ENCODE results near the gene PSTPIP1.

Gene PSTPIP1

DNA sequence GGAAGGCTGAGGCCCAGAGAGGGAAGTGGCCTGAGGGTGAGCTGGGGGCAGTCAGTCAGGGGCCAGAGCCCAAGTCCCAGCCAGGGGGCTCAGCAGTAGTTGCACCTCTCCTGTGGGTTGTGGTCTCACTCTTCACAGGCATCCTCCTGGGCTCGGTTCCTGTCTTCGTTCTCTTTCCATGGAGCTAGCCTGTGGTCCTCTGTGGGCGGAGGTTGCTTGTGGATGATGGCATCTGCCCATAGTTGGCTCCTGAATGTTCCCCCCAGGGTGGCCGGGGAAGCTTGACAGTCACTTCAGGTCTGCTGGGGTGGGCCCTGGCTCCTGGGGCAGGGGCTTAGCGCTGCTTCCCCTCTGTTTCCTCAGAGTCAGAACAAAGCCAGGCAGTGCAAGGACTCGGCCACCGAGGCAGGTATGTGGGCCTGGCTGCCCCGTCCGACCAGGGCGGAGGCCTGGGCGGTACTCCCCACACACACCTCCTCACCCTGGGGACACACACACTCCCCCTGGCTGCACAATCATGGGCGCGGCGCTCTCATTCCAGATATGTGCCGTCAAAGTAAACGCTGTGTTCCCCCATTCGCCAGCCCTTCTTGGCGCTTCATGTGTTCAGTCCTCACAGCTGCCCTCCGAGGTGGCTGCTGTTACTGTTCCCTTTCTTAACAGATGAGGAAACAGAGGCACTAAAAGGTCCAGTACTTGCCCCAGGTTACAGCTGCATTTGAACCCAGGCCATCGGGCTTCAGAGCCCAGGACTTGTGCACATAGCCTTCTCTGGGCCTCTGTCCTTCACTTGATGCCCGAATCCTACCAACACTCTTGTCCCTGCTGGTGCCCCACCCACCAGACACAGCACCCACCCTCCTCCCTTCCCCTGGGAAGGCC is 34.5 kb downstream of the PSTPIP1 start:
- TF ChIP-seq PPARA (CRISPR knock-in tag; IDR thresholded peaks at IDR 0.05; ENCODE audit: borderline replicate concordance) (no peak), RARB (CRISPR knock-in tag; IDR thresholded peaks at IDR 0.05) (no peak), ISL1 (CRISPR knock-in tag; IDR thresholded peaks at IDR 0.05) (no peak), BACH2 (CRISPR knock-in tag; IDR thresholded peaks at IDR 0.05; ENCODE audit: borderline replicate concordance) (no peak), ZNF565 (CRISPR knock-in tag; conservative IDR thresholded peaks at IDR 0.05; ENCODE audit: low read depth) (no peak), ESRRG (CRISPR knock-in tag; IDR thresholded peaks at IDR 0.05) (no peak), ZC3H10 (CRISPR knock-in tag; IDR thresholded peaks at IDR 0.05) (no peak), ZNF8 (CRISPR knock-in tag; IDR thresholded peaks at IDR 0.05) (no peak), OSR1 (CRISPR knock-in tag; IDR thresholded peaks at IDR 0.05) (no peak), TCF4 (CRISPR knock-in tag; IDR thresholded peaks at IDR 0.05; ENCODE audit: borderline replicate concordance) (no peak), ZNF70 (CRISPR knock-in tag; IDR thresholded peaks at IDR 0.05) (no peak), GLIS3 (CRISPR knock-in tag; IDR thresholded peaks at IDR 0.05) (no peak), SNAI2 (CRISPR knock-in tag; IDR thresholded peaks at IDR 0.05) (no peak), ARNTL (CRISPR knock-in tag; IDR thresholded peaks at IDR 0.05; ENCODE audit: borderline replicate concordance, low read depth) (no peak), ZFP30 (CRISPR knock-in tag; IDR thresholded peaks at IDR 0.05) (no peak)
- TF ChIP-seq, protein P1, sequence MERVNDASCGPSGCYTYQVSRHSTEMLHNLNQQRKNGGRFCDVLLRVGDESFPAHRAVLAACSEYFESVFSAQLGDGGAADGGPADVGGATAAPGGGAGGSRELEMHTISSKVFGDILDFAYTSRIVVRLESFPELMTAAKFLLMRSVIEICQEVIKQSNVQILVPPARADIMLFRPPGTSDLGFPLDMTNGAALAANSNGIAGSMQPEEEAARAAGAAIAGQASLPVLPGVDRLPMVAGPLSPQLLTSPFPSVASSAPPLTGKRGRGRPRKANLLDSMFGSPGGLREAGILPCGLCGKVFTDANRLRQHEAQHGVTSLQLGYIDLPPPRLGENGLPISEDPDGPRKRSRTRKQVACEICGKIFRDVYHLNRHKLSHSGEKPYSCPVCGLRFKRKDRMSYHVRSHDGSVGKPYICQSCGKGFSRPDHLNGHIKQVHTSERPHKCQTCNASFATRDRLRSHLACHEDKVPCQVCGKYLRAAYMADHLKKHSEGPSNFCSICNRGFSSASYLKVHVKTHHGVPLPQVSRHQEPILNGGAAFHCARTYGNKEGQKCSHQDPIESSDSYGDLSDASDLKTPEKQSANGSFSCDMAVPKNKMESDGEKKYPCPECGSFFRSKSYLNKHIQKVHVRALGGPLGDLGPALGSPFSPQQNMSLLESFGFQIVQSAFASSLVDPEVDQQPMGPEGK (CRISPR knock-in tag; IDR thresholded peaks at IDR 0.05; ENCODE audit: borderline replicate concordance): no peak
- TF ChIP-seq, protein P2, sequence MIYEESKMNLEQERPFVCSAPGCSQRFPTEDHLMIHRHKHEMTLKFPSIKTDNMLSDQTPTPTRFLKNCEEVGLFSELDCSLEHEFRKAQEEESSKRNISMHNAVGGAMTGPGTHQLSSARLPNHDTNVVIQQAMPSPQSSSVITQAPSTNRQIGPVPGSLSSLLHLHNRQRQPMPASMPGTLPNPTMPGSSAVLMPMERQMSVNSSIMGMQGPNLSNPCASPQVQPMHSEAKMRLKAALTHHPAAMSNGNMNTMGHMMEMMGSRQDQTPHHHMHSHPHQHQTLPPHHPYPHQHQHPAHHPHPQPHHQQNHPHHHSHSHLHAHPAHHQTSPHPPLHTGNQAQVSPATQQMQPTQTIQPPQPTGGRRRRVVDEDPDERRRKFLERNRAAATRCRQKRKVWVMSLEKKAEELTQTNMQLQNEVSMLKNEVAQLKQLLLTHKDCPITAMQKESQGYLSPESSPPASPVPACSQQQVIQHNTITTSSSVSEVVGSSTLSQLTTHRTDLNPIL (CRISPR knock-in tag; IDR thresholded peaks at IDR 0.05; ENCODE audit: low read depth): no peak
- TF ChIP-seq, protein P3, sequence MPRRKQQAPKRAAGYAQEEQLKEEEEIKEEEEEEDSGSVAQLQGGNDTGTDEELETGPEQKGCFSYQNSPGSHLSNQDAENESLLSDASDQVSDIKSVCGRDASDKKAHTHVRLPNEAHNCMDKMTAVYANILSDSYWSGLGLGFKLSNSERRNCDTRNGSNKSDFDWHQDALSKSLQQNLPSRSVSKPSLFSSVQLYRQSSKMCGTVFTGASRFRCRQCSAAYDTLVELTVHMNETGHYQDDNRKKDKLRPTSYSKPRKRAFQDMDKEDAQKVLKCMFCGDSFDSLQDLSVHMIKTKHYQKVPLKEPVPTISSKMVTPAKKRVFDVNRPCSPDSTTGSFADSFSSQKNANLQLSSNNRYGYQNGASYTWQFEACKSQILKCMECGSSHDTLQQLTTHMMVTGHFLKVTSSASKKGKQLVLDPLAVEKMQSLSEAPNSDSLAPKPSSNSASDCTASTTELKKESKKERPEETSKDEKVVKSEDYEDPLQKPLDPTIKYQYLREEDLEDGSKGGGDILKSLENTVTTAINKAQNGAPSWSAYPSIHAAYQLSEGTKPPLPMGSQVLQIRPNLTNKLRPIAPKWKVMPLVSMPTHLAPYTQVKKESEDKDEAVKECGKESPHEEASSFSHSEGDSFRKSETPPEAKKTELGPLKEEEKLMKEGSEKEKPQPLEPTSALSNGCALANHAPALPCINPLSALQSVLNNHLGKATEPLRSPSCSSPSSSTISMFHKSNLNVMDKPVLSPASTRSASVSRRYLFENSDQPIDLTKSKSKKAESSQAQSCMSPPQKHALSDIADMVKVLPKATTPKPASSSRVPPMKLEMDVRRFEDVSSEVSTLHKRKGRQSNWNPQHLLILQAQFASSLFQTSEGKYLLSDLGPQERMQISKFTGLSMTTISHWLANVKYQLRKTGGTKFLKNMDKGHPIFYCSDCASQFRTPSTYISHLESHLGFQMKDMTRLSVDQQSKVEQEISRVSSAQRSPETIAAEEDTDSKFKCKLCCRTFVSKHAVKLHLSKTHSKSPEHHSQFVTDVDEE (CRISPR knock-in tag; IDR thresholded peaks at IDR 0.05): no peak
- TF ChIP-seq, protein P4, sequence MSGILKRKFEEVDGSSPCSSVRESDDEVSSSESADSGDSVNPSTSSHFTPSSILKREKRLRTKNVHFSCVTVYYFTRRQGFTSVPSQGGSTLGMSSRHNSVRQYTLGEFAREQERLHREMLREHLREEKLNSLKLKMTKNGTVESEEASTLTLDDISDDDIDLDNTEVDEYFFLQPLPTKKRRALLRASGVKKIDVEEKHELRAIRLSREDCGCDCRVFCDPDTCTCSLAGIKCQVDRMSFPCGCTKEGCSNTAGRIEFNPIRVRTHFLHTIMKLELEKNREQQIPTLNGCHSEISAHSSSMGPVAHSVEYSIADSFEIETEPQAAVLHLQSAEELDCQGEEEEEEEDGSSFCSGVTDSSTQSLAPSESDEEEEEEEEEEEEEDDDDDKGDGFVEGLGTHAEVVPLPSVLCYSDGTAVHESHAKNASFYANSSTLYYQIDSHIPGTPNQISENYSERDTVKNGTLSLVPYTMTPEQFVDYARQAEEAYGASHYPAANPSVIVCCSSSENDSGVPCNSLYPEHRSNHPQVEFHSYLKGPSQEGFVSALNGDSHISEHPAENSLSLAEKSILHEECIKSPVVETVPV (CRISPR knock-in tag; IDR thresholded peaks at IDR 0.05): no peak
- no peak for ATAC-seq

DNA sequence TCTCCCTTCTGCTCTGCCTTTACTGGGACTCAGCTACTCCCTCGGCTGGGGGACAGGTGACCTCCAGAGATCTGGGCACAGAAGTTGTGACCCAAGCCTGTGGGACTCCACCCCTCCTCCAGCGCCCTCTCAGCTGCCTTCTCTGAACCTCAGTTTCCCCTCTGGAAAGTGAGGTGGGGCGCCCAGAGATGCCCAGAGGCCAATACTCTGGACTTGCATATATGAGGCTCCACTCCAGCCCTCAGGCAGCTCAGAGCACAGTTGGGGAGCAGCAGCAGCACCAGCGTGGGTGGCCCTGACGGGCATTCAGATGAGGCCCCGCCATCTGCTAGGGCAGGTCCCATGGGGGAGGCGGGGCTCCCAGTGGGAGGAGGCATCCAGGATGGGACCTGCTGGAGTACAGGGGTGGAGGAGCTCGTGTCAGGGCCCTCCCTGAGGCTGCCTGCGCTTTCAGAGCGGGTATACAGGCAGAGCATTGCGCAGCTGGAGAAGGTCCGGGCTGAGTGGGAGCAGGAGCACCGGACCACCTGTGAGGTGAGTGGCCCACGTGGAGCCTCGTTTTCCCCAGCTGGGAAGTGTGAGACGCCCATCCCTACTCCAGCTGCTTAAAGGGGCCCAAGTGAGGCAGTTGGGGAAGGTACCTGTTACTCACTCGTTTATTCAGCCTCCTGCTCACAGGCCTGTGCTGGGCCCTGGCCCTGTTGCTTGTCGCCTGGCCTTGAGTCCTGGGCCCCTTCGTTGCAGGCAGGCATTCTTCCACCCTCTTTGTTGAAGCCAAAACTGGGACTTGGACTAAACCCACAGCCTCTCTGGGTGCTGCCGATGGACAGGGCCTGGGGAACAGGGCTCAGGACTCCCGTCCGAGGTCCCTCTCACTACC is 35.4 kb downstream of the PSTPIP1 start:
- TF ChIP-seq ESRRG (CRISPR knock-in tag; IDR thresholded peaks at IDR 0.05) (no peak), ISL1 (CRISPR knock-in tag; IDR thresholded peaks at IDR 0.05) (no peak), CSDC2 (CRISPR knock-in tag; IDR thresholded peaks at IDR 0.05) (no peak), TCF4 (CRISPR knock-in tag; IDR thresholded peaks at IDR 0.05; ENCODE audit: borderline replicate concordance) (no peak), ZFP30 (CRISPR knock-in tag; IDR thresholded peaks at IDR 0.05) (no peak), BACH2 (CRISPR knock-in tag; IDR thresholded peaks at IDR 0.05; ENCODE audit: borderline replicate concordance) (no peak)
- no peak; the same call in 2 of the 3 replicates for ATAC-seq

DNA sequence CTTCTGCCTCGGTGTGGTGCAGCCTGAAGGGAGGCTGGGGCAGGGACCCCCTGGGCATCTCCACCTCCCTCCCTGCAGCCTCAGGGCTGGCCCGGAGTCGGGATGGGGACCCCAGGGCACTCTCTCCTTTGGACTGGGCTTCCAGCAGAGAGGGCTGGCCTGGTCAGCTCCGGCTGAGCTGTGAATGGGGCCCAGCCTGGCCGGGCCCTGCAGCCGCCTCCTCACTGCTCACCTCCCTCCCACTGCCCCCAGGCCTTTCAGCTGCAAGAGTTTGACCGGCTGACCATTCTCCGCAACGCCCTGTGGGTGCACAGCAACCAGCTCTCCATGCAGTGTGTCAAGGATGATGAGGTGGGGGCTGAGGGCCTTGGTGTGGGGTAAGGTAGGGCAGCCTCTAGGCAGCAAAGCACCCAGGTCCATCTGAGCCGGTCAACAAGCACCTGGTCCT is 36.0 kb downstream of the PSTPIP1 start:
- ATAC-seq: no peak
- no peak for TF ChIP-seq ESRRG (CRISPR knock-in tag; IDR thresholded peaks at IDR 0.05)
- TF ChIP-seq CSDC2 (CRISPR knock-in tag; IDR thresholded peaks at IDR 0.05): no peak
- TF ChIP-seq ZFP3 (CRISPR knock-in tag; IDR thresholded peaks at IDR 0.05): no peak
- TF ChIP-seq, protein P1 (CRISPR knock-in tag; IDR thresholded peaks at IDR 0.05; ENCODE audit: borderline replicate concordance): no peak

All from SK-N-SH treated with all-trans-retinoic acid at 6 μM for 48 hours (cell line).